Breast epithelium (tissue), 4 donors: ENCODE results near the gene ALDH1L1. TPM values are rescaled to one million over a fixed set of nuclear protein-coding genes. Genes with fewer than 3 reads are reported as not detected.

Experiments
- DNase-seq, 2 donors: peaks; one replicate each; pipeline ENCODE4 v3.0.0-alpha.2; 2019; ENCODE audit warnings: low spot score in 2 of 2
- H3K27ac ChIP-seq, 2 donors: fragments of 200-600 bp; sonication (generic) in 1 of 2; one replicate each; pipeline ENCODE4 v1.5.1; 2016 to 2019; ENCODE audit warnings: mild to moderate bottlenecking in 1 of 2
- H3K27me3 ChIP-seq, 2 donors: fragments of 200-600 bp; sonication (generic) in 1 of 2; one replicate each; pipeline versions ENCODE4 v1.5.1 to v1.6.0; 2017 to 2019; ENCODE audit warnings: control low read depth in 1 of 2, mild to moderate bottlenecking in 1 of 2
- H3K36me3 ChIP-seq: fragments of 200-600 bp; one replicate; pipeline ENCODE4 v1.5.1; 2019
- H3K4me1 ChIP-seq, 2 donors: fragments of 200-600 bp; sonication (generic); one replicate each; pipeline ENCODE4 v1.5.1; 2016 to 2019; ENCODE audit warnings: control low read depth in 1 of 2
- H3K4me3 ChIP-seq, 3 donors: fragments of 200-600 bp; sonication (generic); 1 replicate in 2 of 3; 2 replicates in 1 of 3; pipeline ENCODE4 v1.5.1; 2016 to 2019; ENCODE audit warnings: mild to moderate bottlenecking in 3 of 3, moderate library complexity in 2 of 3
- H3K9me3 ChIP-seq, 2 donors: fragments of 200-600 bp; sonication (generic) in 1 of 2; one replicate each; pipeline ENCODE4 v1.5.1; 2016 to 2019; ENCODE audit warnings: control low read depth in 1 of 2
- CTCF ChIP-seq, 3 donors: fragments of 450-650 bp; IDR thresholded peaks; one replicate each; pipeline ENCODE4 v1.5.1; 2016 to 2017; ENCODE audit warnings: antibody characterized with exemption in 3 of 3, mild to moderate bottlenecking in 3 of 3, moderate library complexity in 3 of 3
- POLR2A ChIP-seq: fragments of 450-650 bp; IDR thresholded peaks from one replicate; pipeline ENCODE4 v1.6.1; 2016; ENCODE audit warnings: antibody characterized with exemption, mild to moderate bottlenecking, moderate library complexity
- POLR2AphosphoS5 ChIP-seq, 3 donors: sonication (generic); formaldehyde crosslinking; IDR thresholded peaks; one replicate each; pipeline ENCODE4 v1.6.1; 2017; ENCODE audit warnings: antibody characterized with exemption in 3 of 3
- intact Hi-C: fragments of 100-400 bp; cut with DNase I; formaldehyde crosslinking; loops from one replicate; pipeline ENCODE4 v1.15.1; 2023; ENCODE audit warnings: low total_unique reads
- total RNA-seq, 3 donors: library from RNA; depleted of rRNA; stranded (reverse); fragments of >200 nt; gene quantifications; one replicate each; pipeline ENCODE4 v1.1.0, GENCODE V29; 2016

Gene ALDH1L1
- total RNA-seq, 3 donors from 2014 or later: 10.8 to 88.3 (median 29.0) TPM

- intact Hi-C loops: no loop called here
- no peak overlapping the region for H3K4me3 ChIP-seq
- H3K4me1 ChIP-seq: no peaks in the 10 kb centered on the region
- TF ChIP-seq POLR2AphosphoS5 (IDR thresholded peaks at IDR 0.05) (no peak), POLR2A (no peak), CTCF (IDR thresholded peaks at IDR 0.05) (no peak)
- H3K9me3 ChIP-seq: no peaks in the 10 kb centered on the region
- H3K27ac ChIP-seq: no peak overlapping the region
- DNase-seq: no peak
- no peaks in the 10 kb centered on the region for H3K27me3 ChIP-seq
- H3K36me3 ChIP-seq: no peaks in the 10 kb centered on the region
Measured at GRCh38 chr3:126119976-126120375, 60.4 kb downstream of the ALDH1L1 start.

GRCh38 chr3:126119008-126119675 lies 61.2 kb downstream of the ALDH1L1 start:
- Histone ChIP-seq H3K36me3 (no peaks in the 10 kb centered on the region), H3K27me3 (no peaks in the 10 kb centered on the region), H3K27ac (no peak overlapping the region), H3K9me3 (no peaks in the 10 kb centered on the region), H3K4me3 (no peak overlapping the region), H3K4me1 (no peaks in the 10 kb centered on the region)
- TF ChIP-seq POLR2AphosphoS5 (IDR thresholded peaks at IDR 0.05) (no peak), CTCF (IDR thresholded peaks at IDR 0.05) (no peak), POLR2A (no peak)
- DNase-seq: no peak
- intact Hi-C loops: no loop called here

GRCh38 chr3:126118591-126118990 lies 61.8 kb downstream of the ALDH1L1 start:
- DNase-seq: no peak
- TF ChIP-seq CTCF (IDR thresholded peaks at IDR 0.05) (no peak), POLR2AphosphoS5 (IDR thresholded peaks at IDR 0.05) (no peak), POLR2A (no peak)
- H3K27ac ChIP-seq: no peak overlapping the region
- no peaks in the 10 kb centered on the region for H3K4me1 ChIP-seq
- no peak overlapping the region for H3K4me3 ChIP-seq
- no peaks in the 10 kb centered on the region for H3K36me3 ChIP-seq
- H3K9me3 ChIP-seq: no peaks in the 10 kb centered on the region
- intact Hi-C loops: no loop called here
- no peaks in the 10 kb centered on the region for H3K27me3 ChIP-seq

- Histone ChIP-seq H3K4me1 (no peaks in the 10 kb centered on the region), H3K4me3 (no peak overlapping the region), H3K27ac (no peak overlapping the region), H3K9me3 (no peaks in the 10 kb centered on the region), H3K36me3 (no peaks in the 10 kb centered on the region), H3K27me3 (no peaks in the 10 kb centered on the region)
- TF ChIP-seq CTCF (IDR thresholded peaks at IDR 0.05): no peak
- no peak for TF ChIP-seq POLR2AphosphoS5 (IDR thresholded peaks at IDR 0.05)
- no peak for TF ChIP-seq POLR2A
- intact Hi-C loops: no loop called here
- DNase-seq: peak in 1 of 2 donors; percentile 27
Measured at GRCh38 chr3:126117786-126118185, 62.6 kb downstream of the ALDH1L1 start.

GRCh38 chr3:126117212-126117611 lies 63.2 kb downstream of the ALDH1L1 start:
- H3K36me3 ChIP-seq: no peaks in the 10 kb centered on the region
- no peak overlapping the region for H3K4me3 ChIP-seq
- no peaks in the 10 kb centered on the region for H3K27me3 ChIP-seq
- no peaks in the 10 kb centered on the region for H3K9me3 ChIP-seq
- intact Hi-C loops: no loop called here
- no peak for DNase-seq
- H3K4me1 ChIP-seq: no peaks in the 10 kb centered on the region
- H3K27ac ChIP-seq: no peak overlapping the region
- TF ChIP-seq POLR2A: no peak
- no peak for TF ChIP-seq CTCF (IDR thresholded peaks at IDR 0.05)
- TF ChIP-seq POLR2AphosphoS5 (IDR thresholded peaks at IDR 0.05): no peak
